Measurements from ENCODE around the gene CCDC33. TPM values are rescaled to one million over a fixed set of nuclear protein-coding genes. Genes with fewer than 3 reads are reported as not detected.

Gene CCDC33
- polyA plus RNA-seq, 1 experiment, result not detected

GRCh38 chr15:74259292-74259648 lies 23.1 kb downstream of the CCDC33 start:
- Histone ChIP-seq H3K9me3 (ENCODE audit: control insufficient read depth, insufficient read depth, low read length) (no peaks in the 10 kb centered on the region), H3K27ac (ENCODE audit: low read depth, low read length) (no peak overlapping the region), H3K27me3 (ENCODE audit: control insufficient read depth, insufficient read depth, low read length) (peaks cover 71% of the 10 kb centered on the region), H3K4me3 (ENCODE audit: low read depth, low read length) (no peak overlapping the region)
- CTCF ChIA-PET, result no interaction called here
- DNase-seq (ENCODE audit: low read depth, low spot score), result no peak
- TF ChIP-seq CTCF (IDR thresholded peaks at IDR 0.05; ENCODE audit: low read depth, low read length), result no peak
- POLR2A ChIA-PET, result no interaction called here

- no peaks in the 10 kb centered on the region for H3K9me3 ChIP-seq (ENCODE audit: control insufficient read depth, insufficient read depth, low read length)
- ChIA-PET CTCF (no interaction called here), POLR2A (no interaction called here)
- H3K27me3 ChIP-seq (ENCODE audit: control insufficient read depth, insufficient read depth, low read length), result peaks cover 73% of the 10 kb centered on the region
- DNase-seq (ENCODE audit: low read depth, low spot score), result no peak
- TF ChIP-seq CTCF (IDR thresholded peaks at IDR 0.05; ENCODE audit: low read depth, low read length), result no peak
- no peak overlapping the region for H3K4me3 ChIP-seq (ENCODE audit: low read depth, low read length)
- no peak overlapping the region for H3K27ac ChIP-seq (ENCODE audit: low read depth, low read length)
Measured at GRCh38 chr15:74259821-74260607, 23.9 kb downstream of the CCDC33 start.

- Histone ChIP-seq H3K4me3 (ENCODE audit: low read depth, low read length) (no peak overlapping the region), H3K27me3 (ENCODE audit: control insufficient read depth, insufficient read depth, low read length) (peaks cover 65% of the 10 kb centered on the region), H3K9me3 (ENCODE audit: control insufficient read depth, insufficient read depth, low read length) (no peaks in the 10 kb centered on the region), H3K27ac (ENCODE audit: low read depth, low read length) (no peak overlapping the region)
- no peak for TF ChIP-seq CTCF (IDR thresholded peaks at IDR 0.05; ENCODE audit: low read depth, low read length)
- ChIA-PET CTCF (no interaction called here), POLR2A (no interaction called here)
- DNase-seq (ENCODE audit: low read depth, low spot score), result no peak
Measured at GRCh38 chr15:74261041-74261440, 24.9 kb downstream of the CCDC33 start.

GRCh38 chr15:74261685-74262084 lies 25.6 kb downstream of the CCDC33 start:
- H3K4me3 ChIP-seq (ENCODE audit: low read depth, low read length), result no peak overlapping the region
- POLR2A ChIA-PET, result no interaction called here
- no peaks in the 10 kb centered on the region for H3K9me3 ChIP-seq (ENCODE audit: control insufficient read depth, insufficient read depth, low read length)
- TF ChIP-seq CTCF (IDR thresholded peaks at IDR 0.05; ENCODE audit: low read depth, low read length), result no peak
- no peak for DNase-seq (ENCODE audit: low read depth, low spot score)
- H3K27me3 ChIP-seq (ENCODE audit: control insufficient read depth, insufficient read depth, low read length), result peaks cover 58% of the 10 kb centered on the region
- CTCF ChIA-PET, result no interaction called here
- H3K27ac ChIP-seq (ENCODE audit: low read depth, low read length), result no peak overlapping the region

GRCh38 chr15:74262151-74262550 lies 26.0 kb downstream of the CCDC33 start:
- Histone ChIP-seq H3K27ac (ENCODE audit: low read depth, low read length) (no peak overlapping the region), H3K4me3 (ENCODE audit: low read depth, low read length) (no peak overlapping the region), H3K27me3 (ENCODE audit: control insufficient read depth, insufficient read depth, low read length) (peaks cover 54% of the 10 kb centered on the region), H3K9me3 (ENCODE audit: control insufficient read depth, insufficient read depth, low read length) (no peaks in the 10 kb centered on the region)
- TF ChIP-seq CTCF (IDR thresholded peaks at IDR 0.05; ENCODE audit: low read depth, low read length), result no peak
- DNase-seq (ENCODE audit: low read depth, low spot score), result no peak
- ChIA-PET CTCF (no interaction called here), POLR2A (no interaction called here)

Measured in AG04450 (cell line).